ENCODE data around the gene PPP4R2.

The PPP4R2 gene

DNA sequence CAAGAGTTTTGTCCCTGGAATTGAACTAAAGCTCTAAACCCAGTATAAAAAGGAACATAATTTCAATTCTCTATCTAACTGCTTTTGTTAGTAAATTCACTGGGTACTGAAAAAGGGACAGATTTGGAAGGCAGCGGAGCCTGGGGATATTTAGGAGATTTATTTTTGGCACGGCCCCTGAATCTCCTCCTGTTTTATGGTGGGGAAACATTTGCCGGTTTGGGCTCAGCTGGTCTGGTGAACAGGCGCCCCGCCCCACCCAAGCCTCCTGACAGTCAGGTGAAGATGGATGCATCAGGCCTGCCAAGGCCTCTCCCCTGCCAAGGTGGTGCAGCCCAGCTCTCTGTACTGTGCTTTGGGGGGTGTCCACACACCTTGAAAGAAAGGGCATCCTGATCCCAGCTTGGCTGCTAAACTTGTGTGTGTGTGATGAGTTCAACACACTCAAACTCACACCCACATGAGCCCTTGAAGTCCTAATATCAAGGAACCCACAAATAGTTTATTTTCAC lies 111.1 kb downstream of the PPP4R2 start:
- H3K27ac ChIP-seq (replicated peaks): no peak overlapping the region
- H3K27me3 ChIP-seq (ENCODE audit: insufficient read depth, poor library complexity, severe bottlenecking): no peaks in the 10 kb centered on the region
- DNase-seq (ENCODE audit: low read depth in 1 of 2, low spot score in 1 of 2): no peak
- H3K4me3 ChIP-seq (replicated peaks; ENCODE audit: insufficient read depth, low read length): no peak overlapping the region
- no peak for TF ChIP-seq GABPA (IDR thresholded peaks at IDR 0.05; ENCODE audit: low read depth)
- no peak for TF ChIP-seq POLR2AphosphoS5 (IDR thresholded peaks at IDR 0.05; ENCODE audit: low read depth)
- no peak for TF ChIP-seq SPI1 (IDR thresholded peaks at IDR 0.05; ENCODE audit: borderline replicate concordance, low read depth)
- TF ChIP-seq, protein P1, sequence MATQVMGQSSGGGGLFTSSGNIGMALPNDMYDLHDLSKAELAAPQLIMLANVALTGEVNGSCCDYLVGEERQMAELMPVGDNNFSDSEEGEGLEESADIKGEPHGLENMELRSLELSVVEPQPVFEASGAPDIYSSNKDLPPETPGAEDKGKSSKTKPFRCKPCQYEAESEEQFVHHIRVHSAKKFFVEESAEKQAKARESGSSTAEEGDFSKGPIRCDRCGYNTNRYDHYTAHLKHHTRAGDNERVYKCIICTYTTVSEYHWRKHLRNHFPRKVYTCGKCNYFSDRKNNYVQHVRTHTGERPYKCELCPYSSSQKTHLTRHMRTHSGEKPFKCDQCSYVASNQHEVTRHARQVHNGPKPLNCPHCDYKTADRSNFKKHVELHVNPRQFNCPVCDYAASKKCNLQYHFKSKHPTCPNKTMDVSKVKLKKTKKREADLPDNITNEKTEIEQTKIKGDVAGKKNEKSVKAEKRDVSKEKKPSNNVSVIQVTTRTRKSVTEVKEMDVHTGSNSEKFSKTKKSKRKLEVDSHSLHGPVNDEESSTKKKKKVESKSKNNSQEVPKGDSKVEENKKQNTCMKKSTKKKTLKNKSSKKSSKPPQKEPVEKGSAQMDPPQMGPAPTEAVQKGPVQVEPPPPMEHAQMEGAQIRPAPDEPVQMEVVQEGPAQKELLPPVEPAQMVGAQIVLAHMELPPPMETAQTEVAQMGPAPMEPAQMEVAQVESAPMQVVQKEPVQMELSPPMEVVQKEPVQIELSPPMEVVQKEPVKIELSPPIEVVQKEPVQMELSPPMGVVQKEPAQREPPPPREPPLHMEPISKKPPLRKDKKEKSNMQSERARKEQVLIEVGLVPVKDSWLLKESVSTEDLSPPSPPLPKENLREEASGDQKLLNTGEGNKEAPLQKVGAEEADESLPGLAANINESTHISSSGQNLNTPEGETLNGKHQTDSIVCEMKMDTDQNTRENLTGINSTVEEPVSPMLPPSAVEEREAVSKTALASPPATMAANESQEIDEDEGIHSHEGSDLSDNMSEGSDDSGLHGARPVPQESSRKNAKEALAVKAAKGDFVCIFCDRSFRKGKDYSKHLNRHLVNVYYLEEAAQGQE (IDR thresholded peaks at IDR 0.05; ENCODE audit: insufficient replicate concordance, low read depth): no peak
- TF ChIP-seq, protein P2, sequence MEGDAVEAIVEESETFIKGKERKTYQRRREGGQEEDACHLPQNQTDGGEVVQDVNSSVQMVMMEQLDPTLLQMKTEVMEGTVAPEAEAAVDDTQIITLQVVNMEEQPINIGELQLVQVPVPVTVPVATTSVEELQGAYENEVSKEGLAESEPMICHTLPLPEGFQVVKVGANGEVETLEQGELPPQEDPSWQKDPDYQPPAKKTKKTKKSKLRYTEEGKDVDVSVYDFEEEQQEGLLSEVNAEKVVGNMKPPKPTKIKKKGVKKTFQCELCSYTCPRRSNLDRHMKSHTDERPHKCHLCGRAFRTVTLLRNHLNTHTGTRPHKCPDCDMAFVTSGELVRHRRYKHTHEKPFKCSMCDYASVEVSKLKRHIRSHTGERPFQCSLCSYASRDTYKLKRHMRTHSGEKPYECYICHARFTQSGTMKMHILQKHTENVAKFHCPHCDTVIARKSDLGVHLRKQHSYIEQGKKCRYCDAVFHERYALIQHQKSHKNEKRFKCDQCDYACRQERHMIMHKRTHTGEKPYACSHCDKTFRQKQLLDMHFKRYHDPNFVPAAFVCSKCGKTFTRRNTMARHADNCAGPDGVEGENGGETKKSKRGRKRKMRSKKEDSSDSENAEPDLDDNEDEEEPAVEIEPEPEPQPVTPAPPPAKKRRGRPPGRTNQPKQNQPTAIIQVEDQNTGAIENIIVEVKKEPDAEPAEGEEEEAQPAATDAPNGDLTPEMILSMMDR (IDR thresholded peaks at IDR 0.05; ENCODE audit: insufficient read depth, low read length): no peak

DNA sequence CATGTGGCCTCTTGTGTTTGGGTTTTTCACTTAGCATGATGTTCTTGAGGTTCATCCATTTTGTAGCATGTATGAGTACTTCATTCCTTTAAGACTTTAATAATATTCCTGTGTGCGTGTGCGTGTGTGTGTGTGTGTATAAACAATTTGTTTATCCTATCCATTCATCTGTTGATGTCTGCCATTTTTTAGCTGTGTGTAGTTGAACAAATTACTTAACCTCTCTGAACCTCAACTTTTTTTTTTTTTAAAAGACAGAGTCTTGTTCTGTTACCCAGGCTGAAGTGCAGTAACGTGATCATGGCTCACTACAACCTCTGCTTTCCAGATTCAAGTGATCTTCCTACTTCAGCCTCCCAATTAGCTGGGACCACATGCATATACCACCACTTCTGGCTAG lies 112.1 kb downstream of the PPP4R2 start:
- Histone ChIP-seq H3K27me3 (ENCODE audit: insufficient read depth, poor library complexity, severe bottlenecking) (no peaks in the 10 kb centered on the region), H3K4me3 (replicated peaks; ENCODE audit: insufficient read depth, low read length) (no peak overlapping the region), H3K27ac (replicated peaks) (no peak overlapping the region)
- no peak for TF ChIP-seq SPI1 (IDR thresholded peaks at IDR 0.05; ENCODE audit: borderline replicate concordance, low read depth)
- no peak for TF ChIP-seq POLR2AphosphoS5 (IDR thresholded peaks at IDR 0.05; ENCODE audit: low read depth)
- TF ChIP-seq, protein P1 (IDR thresholded peaks at IDR 0.05; ENCODE audit: insufficient replicate concordance, low read depth): no peak
- no peak for TF ChIP-seq GABPA (IDR thresholded peaks at IDR 0.05; ENCODE audit: low read depth)
- TF ChIP-seq, protein P2 (IDR thresholded peaks at IDR 0.05; ENCODE audit: insufficient read depth, low read length): no peak
- DNase-seq (ENCODE audit: low read depth in 1 of 2, low spot score in 1 of 2): no peak

DNA sequence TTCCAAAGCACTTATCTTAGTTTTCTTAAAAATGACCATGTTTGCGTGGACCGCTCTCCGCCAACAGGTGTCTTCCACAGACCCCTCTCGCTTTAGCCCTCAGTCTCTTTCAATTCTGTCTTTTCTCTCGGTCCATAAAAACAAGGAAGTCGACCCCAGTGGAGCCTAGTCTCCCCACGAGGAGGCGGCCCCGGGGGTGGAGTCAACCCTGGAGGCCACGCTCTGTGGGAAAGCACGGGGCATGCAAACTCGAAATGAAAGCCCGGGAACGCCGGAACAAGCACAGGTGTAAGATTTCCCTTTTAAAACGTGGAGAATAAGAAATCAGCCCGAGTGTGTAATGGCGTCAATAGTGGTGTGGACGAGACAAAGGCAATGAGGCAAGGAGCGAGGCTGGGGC lies 113.9 kb downstream of the PPP4R2 start:
- TF ChIP-seq GABPA (IDR thresholded peaks at IDR 0.05; ENCODE audit: low read depth): no peak
- TF ChIP-seq, protein P1 (IDR thresholded peaks at IDR 0.05; ENCODE audit: insufficient replicate concordance, low read depth): no peak
- TF ChIP-seq SPI1 (IDR thresholded peaks at IDR 0.05; ENCODE audit: borderline replicate concordance, low read depth): no peak
- TF ChIP-seq POLR2AphosphoS5 (IDR thresholded peaks at IDR 0.05; ENCODE audit: low read depth): no peak
- TF ChIP-seq, protein P2 (IDR thresholded peaks at IDR 0.05; ENCODE audit: insufficient read depth, low read length): no peak
- DNase-seq (ENCODE audit: low read depth in 1 of 2, low spot score in 1 of 2): no peak

More for the DNA sequence above, 113.9 kb downstream of the PPP4R2 start:
- Histone ChIP-seq H3K27me3 (ENCODE audit: insufficient read depth, poor library complexity, severe bottlenecking) (no peaks in the 10 kb centered on the region), H3K27ac (replicated peaks) (no peak overlapping the region), H3K4me3 (replicated peaks; ENCODE audit: insufficient read depth, low read length) (no peak overlapping the region)
